H1 (cell line): ENCODE data around the gene SLC26A9.

Experiments
- BACH1 ChIP-seq: IDR thresholded peaks from 2 replicates; pipeline ENCODE4 v1.6.1; 2012; ENCODE audit warnings: low read length, improper control_type of control experiment
- CREB1 ChIP-seq: IDR thresholded peaks from 2 replicates; pipeline ENCODE4 v1.6.1; 2012; ENCODE audit warnings: inconsistent platforms
- CTCF ChIP-seq, 3 experiments: IDR thresholded peaks; 1 replicate in 2 of 3; 2 replicates in 1 of 3; pipeline versions ENCODE4 v1.5.1 to v1.6.1; 2011; ENCODE audit warnings: low read length in 3 of 3, mild to moderate bottlenecking in 3 of 3, inconsistent platforms in 2 of 3, low read depth in 1 of 3, moderate library complexity in 1 of 3; ENCODE audit not compliant: insufficient read depth in 1 of 3; ENCODE audit errors: control extremely low read depth in 1 of 3
- EGR1 ChIP-seq: IDR thresholded peaks from 2 replicates; pipeline ENCODE4 v1.6.1; 2011; ENCODE audit warnings: low read depth, low read length, borderline replicate concordance
- EZH2 ChIP-seq: fragments of 200-600 bp; sonication (generic); IDR thresholded peaks from 2 replicates; pipeline ENCODE4 v1.7.1; 2012; ENCODE audit warnings: low read depth, mild to moderate bottlenecking, moderate library complexity, low read length, inconsistent platforms; ENCODE audit not compliant: severe bottlenecking
- GTF2F1 ChIP-seq: IDR thresholded peaks from 2 replicates; pipeline ENCODE4 v1.6.1; 2012; ENCODE audit warnings: low read depth, low read length, improper control_type of control experiment, borderline replicate concordance
- JUN ChIP-seq: IDR thresholded peaks from 2 replicates; pipeline ENCODE4 v1.6.1; 2011; ENCODE audit warnings: low read depth, mild to moderate bottlenecking, improper control_type of control experiment, low read length
- POLR2AphosphoS5 ChIP-seq: IDR thresholded peaks from 2 replicates; pipeline ENCODE4 v1.6.1; 2011; ENCODE audit warnings: low read depth, low read length
- SP2 ChIP-seq: IDR thresholded peaks from 2 replicates; pipeline ENCODE4 v1.6.1; 2012; ENCODE audit warnings: mild to moderate bottlenecking, low read length, inconsistent platforms
- TBP ChIP-seq: IDR thresholded peaks from 2 replicates; pipeline ENCODE4 v1.6.1; 2011; ENCODE audit warnings: low read depth, low read length, improper control_type of control experiment

DNA sequence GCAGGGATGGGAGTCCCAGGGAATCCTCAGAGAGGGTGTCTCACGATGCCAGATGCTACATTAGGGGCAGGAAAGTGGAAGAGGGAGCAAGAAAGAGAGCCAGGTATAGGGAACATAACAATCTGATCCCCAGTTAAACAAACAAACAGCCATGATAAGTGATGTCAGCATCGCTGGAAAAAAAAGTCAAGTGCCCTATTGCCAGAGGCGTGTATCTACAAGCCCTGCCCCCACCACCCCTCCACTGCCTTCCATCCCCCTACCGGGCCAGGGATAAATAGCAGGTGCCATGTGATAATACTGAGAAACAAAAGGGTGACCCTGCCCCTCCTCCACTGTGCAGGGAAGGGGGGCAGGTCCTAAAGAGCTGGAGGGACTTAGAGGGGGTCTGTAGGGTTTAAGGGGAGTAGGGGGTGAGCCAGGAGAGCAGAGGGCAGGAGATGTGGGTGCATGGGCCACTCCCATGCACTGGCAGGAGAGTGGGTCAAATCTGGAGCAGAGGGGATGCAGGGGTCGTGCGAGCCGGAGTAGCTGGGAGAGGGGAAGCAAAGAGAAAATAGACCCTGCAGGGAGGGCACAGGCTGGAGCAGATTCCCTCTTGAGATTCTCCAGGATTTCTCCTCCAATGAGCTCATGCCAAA, 3.4 kb downstream of the SLC26A9 start:
- peak; percentile 41 to 58 (median 50) for TF ChIP-seq CTCF (IDR thresholded peaks at IDR 0.05; ENCODE audit: control extremely low read depth in 1 of 3, insufficient read depth in 1 of 3, low read depth in 1 of 3, low read length in 3 of 3)
- TF ChIP-seq BACH1, result no peak
- TF ChIP-seq GTF2F1, result no peak
- TF ChIP-seq EZH2, result no peak
- TF ChIP-seq SP2, result no peak
- 0 out of 2 replicates have a peak, but pooled peaks have one; percentile 36 for TF ChIP-seq CREB1
- no peak for TF ChIP-seq TBP
- no peak for TF ChIP-seq EGR1
- no peak for TF ChIP-seq POLR2AphosphoS5
- TF ChIP-seq JUN, result no peak
